SJCRH30 (cell line): ENCODE data around the gene DTX3. TPM values are rescaled to one million over a fixed set of nuclear protein-coding genes. Genes with fewer than 3 reads are reported as not detected.
"Not testable (repeated sequence)": the region's sequence is repeated elsewhere in the genome, so short reads cannot be mapped to it uniquely, and the experiment has no call there.

Source experiments
- DNase-seq, 2 experiments: peaks; one replicate each; pipeline ENCODE4 v3.0.0-alpha.2; 2015 to 2020
- H3K27ac ChIP-seq: fragments of 250-450 bp; sonication (Bioruptor Pico); 2 replicates; pipeline ENCODE4 v1.5.1; 2020; ENCODE audit warnings: mild to moderate bottlenecking, moderate library complexity
- H3K27me3 ChIP-seq: fragments of 250-450 bp; sonication (Bioruptor Pico); 2 replicates; pipeline ENCODE4 v1.5.1; 2020; ENCODE audit warnings: mild to moderate bottlenecking, moderate library complexity
- H3K36me3 ChIP-seq: fragments of 250-450 bp; sonication (Bioruptor Pico); 2 replicates; pipeline ENCODE4 v1.5.1; 2020; ENCODE audit warnings: mild to moderate bottlenecking, moderate library complexity
- H3K4me1 ChIP-seq: fragments of 250-450 bp; sonication (Bioruptor Pico); 2 replicates; pipeline ENCODE4 v1.5.1; 2020; ENCODE audit warnings: mild to moderate bottlenecking, moderate library complexity
- H3K4me3 ChIP-seq: fragments of 250-450 bp; sonication (Bioruptor Pico); 2 replicates; pipeline ENCODE4 v1.5.1; 2020; ENCODE audit warnings: mild to moderate bottlenecking, moderate library complexity
- H3K9me3 ChIP-seq: fragments of 250-450 bp; sonication (Bioruptor Pico); replicated peaks from 2 replicates; pipeline ENCODE4 v1.5.1; 2020; ENCODE audit warnings: mild to moderate bottlenecking, moderate library complexity
- total RNA-seq: library from RNA; depleted of rRNA; stranded (reverse); fragments of >200 nt; shearing (Covaris generic); gene quantifications from 2 replicates; pipeline ENCODE4 v1.2.3, GENCODE V29; 2014; rRNA removed

The DTX3 gene
- total RNA-seq, 1 experiment from 2014 or later = 192 TPM

DNA sequence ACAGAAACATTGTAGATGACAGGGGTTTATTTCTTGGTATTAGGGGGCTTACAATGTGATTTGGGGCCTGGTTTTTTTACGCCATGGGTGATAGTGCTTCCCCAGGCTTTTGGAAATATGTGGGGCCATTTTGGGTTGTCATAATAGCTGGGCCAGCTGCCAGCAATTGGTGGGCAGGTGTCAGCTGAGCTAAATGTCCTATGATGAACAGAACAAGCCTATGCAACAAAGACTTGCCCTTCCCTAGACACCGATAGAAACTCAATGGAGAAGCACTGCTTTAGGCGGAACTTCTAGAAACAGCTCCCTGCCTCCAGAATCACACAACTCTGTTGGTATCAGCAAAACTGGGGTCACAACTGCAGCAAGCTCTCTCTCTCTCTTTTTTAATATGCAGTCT, 33.5 kb downstream of the DTX3 start:
- Histone ChIP-seq H3K27ac (no peak overlapping the region), H3K4me1 (no peaks in the 10 kb centered on the region), H3K27me3 (peaks cover 14% of the 10 kb centered on the region; the same call in 1 of the 2 replicates), H3K9me3 (0 out of 2 replicates have a peak, but pooled peaks cover 4% of the 10 kb centered on the region), H3K36me3 (no peaks in the 10 kb centered on the region), H3K4me3 (no peak overlapping the region)
- DNase-seq = peak in 1 of 2 experiments; percentile 62

GRCh38 chr12:57640175-57641042, 35.8 kb downstream of the DTX3 start:
- Histone ChIP-seq H3K27me3 (peaks cover 14% of the 10 kb centered on the region; the same call in 1 of the 2 replicates), H3K27ac (no peak overlapping the region), H3K36me3 (no peaks in the 10 kb centered on the region), H3K4me1 (no peaks in the 10 kb centered on the region), H3K4me3 (no peak overlapping the region), H3K9me3 (peaks cover 22% of the 10 kb centered on the region)
- DNase-seq = no peak

GRCh38 chr12:57641699-57642442, 37.2 kb downstream of the DTX3 start:
- Histone ChIP-seq H3K9me3 (peaks cover 36% of the 10 kb centered on the region), H3K36me3 (no peaks in the 10 kb centered on the region), H3K4me3 (no peak overlapping the region), H3K4me1 (no peaks in the 10 kb centered on the region), H3K27me3 (peaks cover 14% of the 10 kb centered on the region; the same call in 1 of the 2 replicates), H3K27ac (no peak overlapping the region)
- peak; percentile 27 to 36 for DNase-seq

DNA sequence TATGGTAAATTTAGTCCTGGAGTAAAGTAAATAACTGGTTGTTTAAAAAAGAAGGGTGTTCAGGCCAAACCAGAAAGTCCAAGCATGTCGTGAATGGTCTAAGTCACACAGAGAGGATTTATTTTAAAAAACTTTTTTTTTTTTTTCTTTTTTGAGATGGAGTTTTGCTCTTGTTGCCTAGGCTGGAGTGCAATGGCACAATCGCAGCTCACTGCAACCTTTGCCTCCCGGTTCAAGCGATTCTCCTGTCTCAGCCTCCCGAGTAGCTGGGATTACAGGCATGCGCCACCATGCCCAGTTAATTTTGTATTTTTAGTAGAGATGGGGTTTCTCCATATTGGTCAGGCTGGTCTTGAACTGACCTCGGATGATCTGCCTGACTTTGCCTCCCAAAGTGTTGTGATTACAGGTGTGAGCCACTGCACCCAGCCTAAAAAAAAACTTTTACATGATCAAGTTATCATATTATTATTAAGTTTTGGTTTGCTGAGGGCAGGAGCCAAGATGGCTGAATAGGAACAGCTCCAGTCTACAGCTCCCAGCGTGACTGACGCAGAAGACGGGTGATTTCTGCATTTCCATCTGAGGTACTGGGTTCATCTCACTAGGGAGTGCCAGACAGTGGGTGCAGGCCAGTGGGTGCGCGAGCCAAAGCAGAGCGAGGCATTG, 41.5 kb downstream of the DTX3 start:
- H3K36me3 ChIP-seq, H3K4me3 ChIP-seq, H3K4me1 ChIP-seq, H3K27me3 ChIP-seq, H3K27ac ChIP-seq: not testable (repeated sequence)
- peak; percentile 91 to 95 for DNase-seq
- H3K9me3 ChIP-seq = peaks cover 41% of the 10 kb centered on the region

GRCh38 chr12:57646659-57647049, 42.0 kb downstream of the DTX3 start:
- DNase-seq, H3K4me3 ChIP-seq, H3K36me3 ChIP-seq, H3K4me1 ChIP-seq, H3K27ac ChIP-seq, H3K27me3 ChIP-seq: not testable (repeated sequence)
- peaks cover 41% of the 10 kb centered on the region for H3K9me3 ChIP-seq

DNA sequence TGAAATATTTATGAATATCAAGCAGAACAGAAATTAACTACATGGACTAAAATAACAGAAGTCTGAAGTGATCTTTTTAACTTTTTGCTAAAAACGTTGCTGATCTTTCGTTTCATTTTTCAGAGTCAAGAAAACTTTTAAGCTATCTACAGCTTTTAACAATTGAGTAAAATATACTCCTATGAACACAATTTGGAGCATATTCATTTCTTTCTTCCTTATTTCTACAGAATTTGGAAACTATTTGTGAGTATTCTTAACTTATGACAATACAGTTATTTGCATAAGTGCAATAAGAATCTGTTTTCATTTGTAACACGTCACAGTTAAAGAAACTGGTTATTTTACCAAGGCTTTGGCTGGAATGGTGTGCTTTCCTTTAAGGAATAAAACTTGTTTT, 49.4 kb downstream of the DTX3 start:
- DNase-seq = no peak
- H3K4me3 ChIP-seq = no peak overlapping the region
- H3K27ac ChIP-seq = no peak overlapping the region
- H3K27me3 ChIP-seq = no peaks in the 10 kb centered on the region
- no peaks in the 10 kb centered on the region for H3K4me1 ChIP-seq
- peaks cover 34% of the 10 kb centered on the region for H3K9me3 ChIP-seq
- no peaks in the 10 kb centered on the region for H3K36me3 ChIP-seq

- H3K27ac ChIP-seq = no peak overlapping the region
- no peak overlapping the region for H3K4me3 ChIP-seq
- H3K36me3 ChIP-seq = no peaks in the 10 kb centered on the region
- no peak for DNase-seq
- no peaks in the 10 kb centered on the region for H3K27me3 ChIP-seq
- H3K9me3 ChIP-seq = peaks cover 47% of the 10 kb centered on the region
- no peaks in the 10 kb centered on the region for H3K4me1 ChIP-seq
These were observed 51.1 kb downstream of the DTX3 start for GRCh38 chr12:57655541-57656240.

DNA sequence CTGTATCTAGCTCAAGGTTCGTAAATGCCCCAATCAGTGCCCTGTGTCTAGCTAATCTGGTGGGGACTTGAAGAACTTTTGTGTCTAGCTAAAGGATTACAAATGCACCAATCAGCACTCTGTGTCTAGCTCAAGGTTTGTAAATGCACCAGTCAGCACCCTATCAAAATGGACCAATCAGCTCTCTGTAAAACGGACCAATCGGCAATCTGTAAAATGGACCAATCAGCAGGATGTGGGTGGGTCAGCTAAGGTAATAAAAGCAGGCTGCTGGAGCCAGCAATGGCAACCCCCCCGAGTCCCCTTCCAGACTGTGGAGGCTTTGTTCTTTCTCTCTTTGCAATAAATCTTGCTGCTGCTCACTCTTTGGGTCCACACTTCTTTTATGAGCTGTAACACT, 51.8 kb downstream of the DTX3 start:
- H3K27me3 ChIP-seq, H3K36me3 ChIP-seq, H3K27ac ChIP-seq, H3K4me1 ChIP-seq, H3K4me3 ChIP-seq: not testable (repeated sequence)
- peak; percentile 61 to 72 for DNase-seq
- peaks cover 54% of the 10 kb centered on the region for H3K9me3 ChIP-seq

DNA sequence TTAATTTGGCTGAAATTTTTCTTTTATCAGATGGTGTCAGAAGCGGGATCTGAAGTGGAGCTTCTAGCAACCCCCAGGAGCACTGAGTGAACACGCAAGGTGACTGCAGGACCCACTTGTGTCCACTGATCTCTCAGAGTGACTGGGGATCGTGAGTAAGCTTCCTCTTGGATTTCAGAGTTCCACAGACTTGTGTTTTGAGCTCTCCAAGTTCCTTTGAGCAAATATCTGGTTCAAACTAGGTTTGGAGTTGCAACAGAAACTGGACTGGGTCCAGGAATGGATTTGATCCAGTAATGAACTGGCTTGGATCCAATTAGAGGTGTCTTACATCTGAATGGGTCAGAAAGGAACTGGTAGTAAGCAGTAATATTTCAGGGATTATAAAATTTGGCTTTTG, 53.1 kb downstream of the DTX3 start:
- Histone ChIP-seq H3K27ac (no peak overlapping the region), H3K27me3 (no peaks in the 10 kb centered on the region), H3K36me3 (no peaks in the 10 kb centered on the region), H3K4me3 (no peak overlapping the region), H3K9me3 (peaks cover 63% of the 10 kb centered on the region), H3K4me1 (no peaks in the 10 kb centered on the region)
- peak in 1 of 2 experiments; percentile 13 for DNase-seq

GRCh38 chr12:57658890-57659289, 54.3 kb downstream of the DTX3 start:
- Histone ChIP-seq H3K27me3 (no peaks in the 10 kb centered on the region), H3K27ac (no peak overlapping the region), H3K4me3 (no peak overlapping the region), H3K9me3 (peaks cover 67% of the 10 kb centered on the region), H3K36me3 (no peaks in the 10 kb centered on the region), H3K4me1 (no peaks in the 10 kb centered on the region)
- DNase-seq = no peak

Other genes starting within 250 kb of the DTX3 start
- gene R3HDM2, start 173.8 kb upstream of the DTX3 start, total RNA-seq = 17.0 and 18.6 TPM in 2 replicates
- 0.28 and 0.41 TPM in 2 replicates for gene INHBC, start 170.0 kb upstream of the DTX3 start, total RNA-seq
- 17.0 and 32.9 TPM in 2 replicates for gene INHBE, start 149.5 kb upstream of the DTX3 start, total RNA-seq
- 171 and 174 TPM in 2 replicates for gene GLI1, start 145.0 kb upstream of the DTX3 start, total RNA-seq
- 5.7 and 9.3 TPM in 2 replicates for gene ARHGAP9, start 125.0 kb upstream of the DTX3 start, total RNA-seq
- 690 and 839 TPM in 2 replicates for gene MARS1, start 116.8 kb upstream of the DTX3 start, total RNA-seq
- gene DDIT3, start 84.3 kb upstream of the DTX3 start, total RNA-seq = 68.0 and 91.1 TPM in 2 replicates
- gene MBD6, start 82.0 kb upstream of the DTX3 start, total RNA-seq = 60.0 and 60.1 TPM in 2 replicates
- gene DCTN2, start 57.6 kb upstream of the DTX3 start, total RNA-seq = 63.5 and 83.3 TPM in 2 replicates
- 0.41 and 0.47 TPM in 2 replicates for gene KIF5A, start 54.8 kb upstream of the DTX3 start, total RNA-seq
- gene PIP4K2C, start 13.6 kb upstream of the DTX3 start, total RNA-seq = 170 and 171 TPM in 2 replicates
- gene ARHGEF25, start 6.6 kb downstream of the DTX3 start, total RNA-seq = 234 and 262 TPM in 2 replicates
- gene B4GALNT1, start 28.4 kb downstream of the DTX3 start, total RNA-seq = 82.7 and 104 TPM in 2 replicates
- gene OS9, start 89.3 kb downstream of the DTX3 start, total RNA-seq = 1,587 and 1,701 TPM in 2 replicates
- 38.6 and 39.7 TPM in 2 replicates for gene AGAP2, start 133.9 kb downstream of the DTX3 start, total RNA-seq
- 292 and 318 TPM in 2 replicates for gene TSPAN31, start 140.2 kb downstream of the DTX3 start, total RNA-seq
- gene CDK4, start 147.5 kb downstream of the DTX3 start, total RNA-seq = 5,376 and 5,685 TPM in 2 replicates
- 136 and 147 TPM in 2 replicates for gene MARCHF9, start 150.3 kb downstream of the DTX3 start, total RNA-seq
- gene CYP27B1, start 162.3 kb downstream of the DTX3 start, total RNA-seq = 72.6 and 97.4 TPM in 2 replicates
- 316 and 341 TPM in 2 replicates for gene METTL1, start 167.3 kb downstream of the DTX3 start, total RNA-seq
- 93.5 and 100 TPM in 2 replicates for gene EEF1AKMT3, start 167.8 kb downstream of the DTX3 start, total RNA-seq
- 440 and 505 TPM in 2 replicates for gene TSFM, start 178.0 kb downstream of the DTX3 start, total RNA-seq
- 107 and 111 TPM in 2 replicates for gene AVIL, start 213.9 kb downstream of the DTX3 start, total RNA-seq
- 803 and 887 TPM in 2 replicates for gene CTDSP2, start 241.9 kb downstream of the DTX3 start, total RNA-seq